Measurements from ENCODE around the gene ATP6V1B1. TPM values are rescaled to one million over a fixed set of nuclear protein-coding genes. Genes with fewer than 3 reads are reported as not detected.

Gene ATP6V1B1
- total and polyA plus RNA-seq, 3 experiments from 2014 or later, result not detected

DNA sequence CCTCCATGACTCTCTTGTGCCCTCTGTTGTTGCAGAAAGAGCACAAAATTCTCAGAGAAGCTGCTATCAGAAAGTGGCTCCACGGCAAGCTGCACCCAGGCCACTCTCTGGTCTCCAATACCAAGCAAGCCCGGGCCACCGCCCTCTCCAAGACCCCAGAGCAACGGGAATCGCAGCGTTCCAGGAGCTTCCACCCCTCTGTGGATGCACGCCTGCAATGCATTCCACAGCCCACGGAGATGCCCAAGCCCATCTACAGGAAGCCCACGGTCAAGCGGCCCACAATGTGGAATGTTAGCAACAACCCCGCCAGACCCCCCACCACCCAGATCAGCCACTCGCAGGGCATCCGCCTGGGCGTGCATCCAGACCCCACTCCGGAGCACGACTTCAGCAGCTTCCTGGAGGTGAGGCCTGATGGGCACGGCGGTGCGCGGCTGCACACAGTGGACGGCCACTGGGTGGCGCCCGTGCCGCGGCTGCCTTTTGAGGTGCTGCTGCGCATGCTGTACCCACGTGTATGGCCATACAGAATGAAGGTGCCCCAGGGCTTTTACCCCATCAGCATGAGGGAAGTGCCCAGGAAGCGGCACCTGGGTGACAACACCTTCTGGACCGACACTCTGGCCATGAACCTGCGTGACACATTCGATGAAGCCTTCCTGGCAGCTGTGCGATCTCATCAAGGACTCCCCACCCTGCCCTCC, 49.0 kb downstream of the ATP6V1B1 start:
- Mint-ChIP-seq H3K27ac (peak overlapping the region in 3 of 8 donors; percentile 24 to 70 (median 46)), H3K4me1 (peaks cover 20 to 23% (median 22%) of the 10 kb centered on the region in 3 donors), H3K27me3 (no peaks in the 10 kb centered on the region), H3K9me3 (no peaks in the 10 kb centered on the region), H3K36me3 (peaks cover 3 to 42% (median 12%) of the 10 kb centered on the region in 3 donors), H3K4me3 (peak overlapping the region in 3 of 7 donors; percentile 22 to 39 (median 23))
- POLR2A ChIA-PET, result no interaction called here
- Histone ChIP-seq H3K27ac (ENCODE audit: low read depth, low read length) (no peak overlapping the region), H3K9me3 (ENCODE audit: low read length) (no peaks in the 10 kb centered on the region), H3K4me3 (ENCODE audit: low read length) (no peak overlapping the region), H3K4me1 (ENCODE audit: insufficient read depth, low read length) (peaks cover 7% of the 10 kb centered on the region), H3K36me3 (ENCODE audit: insufficient read depth, low read length) (peaks cover 19% of the 10 kb centered on the region), H3K27me3 (ENCODE audit: insufficient read depth, low read length, poor library complexity, severe bottlenecking) (no peaks in the 10 kb centered on the region)
- peak; percentile 71 to 85 (median 74) for DNase-seq
- CTCF ChIA-PET, result interaction anchor here (0.9 to 9.0 kb wide), 11 partner anchors 8 to 146 kb away, joined by 3 to 89 read pairs (median 6); no protein-coding TSS in a partner anchor

DNA sequence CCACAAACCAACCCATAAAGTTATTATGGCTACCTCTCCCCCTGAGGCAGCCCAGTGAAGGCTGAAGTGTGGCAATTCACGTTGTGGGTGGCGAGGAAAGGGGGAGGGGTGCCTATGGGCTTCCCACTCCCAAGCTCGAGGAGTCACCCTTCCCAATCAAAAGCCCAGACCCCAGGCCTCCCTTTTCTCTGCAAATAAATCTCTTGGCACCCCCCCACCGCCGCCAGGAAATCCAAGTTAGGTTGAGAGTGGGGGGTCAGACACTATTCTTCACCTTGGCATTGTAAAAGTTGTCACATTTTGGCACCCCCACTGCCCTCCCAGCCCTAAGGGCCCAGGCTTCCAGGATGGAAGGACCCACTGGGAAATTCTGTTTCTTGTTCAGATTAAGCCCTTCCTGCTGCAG, 49.6 kb downstream of the ATP6V1B1 start:
- Histone ChIP-seq H3K27ac (ENCODE audit: low read depth, low read length) (no peak overlapping the region), H3K9me3 (ENCODE audit: low read length) (no peaks in the 10 kb centered on the region), H3K4me3 (ENCODE audit: low read length) (no peak overlapping the region), H3K27me3 (ENCODE audit: insufficient read depth, low read length, poor library complexity, severe bottlenecking) (no peaks in the 10 kb centered on the region), H3K36me3 (ENCODE audit: insufficient read depth, low read length) (peaks cover 25% of the 10 kb centered on the region), H3K4me1 (ENCODE audit: insufficient read depth, low read length) (peaks cover 7% of the 10 kb centered on the region)
- H3K4me1 Mint-ChIP-seq, result peaks cover 20 to 23% (median 22%) of the 10 kb centered on the region in 3 donors
- peak overlapping the region in 1 of 7 donors; percentile 82 for H3K4me3 Mint-ChIP-seq
- ChIA-PET POLR2A (no interaction called here), CTCF (interaction anchor here (1.1 to 9.0 kb wide), 6 partner anchors 8 to 22 kb away, joined by 4 to 89 read pairs (median 14); no protein-coding TSS in a partner anchor)
- peaks cover 3 to 47% (median 12%) of the 10 kb centered on the region in 3 donors for H3K36me3 Mint-ChIP-seq
- H3K27ac Mint-ChIP-seq, result peak overlapping the region in 1 of 8 donors; percentile 69
- H3K27me3 Mint-ChIP-seq, result no peaks in the 10 kb centered on the region
- DNase-seq, result peak in 1 of 5 donors; percentile 39
- H3K9me3 Mint-ChIP-seq, result no peaks in the 10 kb centered on the region

DNA sequence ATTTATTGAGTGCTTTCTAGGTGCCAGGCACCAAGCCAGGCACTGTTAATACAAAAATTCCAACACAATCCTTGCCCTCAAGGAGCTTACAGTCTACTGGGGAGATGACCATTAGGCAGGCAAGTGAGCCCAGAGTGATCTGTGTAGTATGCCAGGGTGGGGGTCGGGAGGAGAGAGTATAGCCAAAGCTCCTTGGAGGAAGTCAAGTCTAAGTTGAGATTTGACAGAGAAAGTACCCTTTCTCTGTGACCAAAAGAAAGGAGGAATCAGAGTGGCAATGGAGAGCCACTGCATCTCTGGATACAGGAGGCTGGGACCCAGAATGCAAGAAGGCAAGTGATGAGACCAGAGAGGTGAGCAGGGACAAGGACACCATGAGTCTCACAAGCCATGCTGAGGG, 50.3 kb downstream of the ATP6V1B1 start:
- ChIA-PET POLR2A (no interaction called here), CTCF (interaction anchor here (1.0 to 9.0 kb wide), 3 partner anchors 16 to 49 kb away, joined by 3 to 89 read pairs (median 46); no protein-coding TSS in a partner anchor)
- no peaks in the 10 kb centered on the region for H3K9me3 ChIP-seq (ENCODE audit: low read length)
- H3K27me3 ChIP-seq (ENCODE audit: insufficient read depth, low read length, poor library complexity, severe bottlenecking), result no peaks in the 10 kb centered on the region
- peaks cover 29% of the 10 kb centered on the region for H3K36me3 ChIP-seq (ENCODE audit: insufficient read depth, low read length)
- peaks cover 7% of the 10 kb centered on the region for H3K4me1 ChIP-seq (ENCODE audit: insufficient read depth, low read length)
- Mint-ChIP-seq H3K27me3 (no peaks in the 10 kb centered on the region), H3K36me3 (peaks cover 3 to 53% (median 12%) of the 10 kb centered on the region in 3 donors), H3K9me3 (no peaks in the 10 kb centered on the region), H3K4me3 (peak overlapping the region in 1 of 7 donors; percentile 46), H3K27ac (peak overlapping the region in 3 of 8 donors; percentile 31 to 83 (median 37)), H3K4me1 (peaks cover 23% of the 10 kb centered on the region in 3 donors)
- DNase-seq, result no peak
- no peak overlapping the region for H3K27ac ChIP-seq (ENCODE audit: low read depth, low read length)
- H3K4me3 ChIP-seq (ENCODE audit: low read length), result no peak overlapping the region

DNA sequence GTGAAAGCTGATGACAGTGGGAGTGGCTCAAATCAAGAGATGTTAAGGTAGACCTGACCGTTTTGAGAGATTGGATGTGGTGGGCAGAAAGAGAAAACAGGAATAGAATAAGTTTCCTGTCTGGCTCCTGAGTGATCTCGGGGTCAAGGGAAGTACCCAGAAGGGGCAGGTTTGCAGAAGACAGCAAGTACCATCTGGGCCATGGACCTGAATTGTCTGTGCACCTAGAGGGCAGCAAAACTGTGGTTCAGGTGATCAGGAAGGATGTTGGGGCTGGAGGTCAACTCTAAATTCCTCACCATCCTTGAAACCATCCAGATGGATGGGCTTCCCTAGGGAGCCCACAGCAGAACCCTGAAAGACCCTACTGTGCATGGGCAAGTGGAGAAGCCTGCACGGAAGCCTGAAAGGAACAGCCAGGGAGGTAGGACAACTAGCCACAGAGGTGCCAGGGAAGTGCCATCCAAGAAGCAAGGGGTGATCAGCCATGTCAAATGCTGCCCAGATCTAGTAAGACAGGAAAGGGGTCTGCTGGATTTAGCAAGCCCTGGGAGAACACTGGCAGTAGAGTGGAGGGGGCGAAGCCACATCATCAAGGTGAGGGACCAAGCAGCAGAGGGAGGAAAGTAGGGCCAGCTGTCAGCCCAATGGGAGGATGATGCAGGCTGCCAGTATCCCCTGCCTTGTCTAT, 50.9 kb downstream of the ATP6V1B1 start:
- Histone ChIP-seq H3K27me3 (ENCODE audit: insufficient read depth, low read length, poor library complexity, severe bottlenecking) (no peaks in the 10 kb centered on the region), H3K27ac (ENCODE audit: low read depth, low read length) (no peak overlapping the region), H3K4me3 (ENCODE audit: low read length) (no peak overlapping the region), H3K36me3 (ENCODE audit: insufficient read depth, low read length) (peaks cover 35% of the 10 kb centered on the region), H3K4me1 (ENCODE audit: insufficient read depth, low read length) (peaks cover 7% of the 10 kb centered on the region), H3K9me3 (ENCODE audit: low read length) (no peaks in the 10 kb centered on the region)
- H3K27ac Mint-ChIP-seq, result peak overlapping the region in 5 of 8 donors; percentile 37 to 85 (median 61)
- peak overlapping the region in 1 of 7 donors; percentile 46 for H3K4me3 Mint-ChIP-seq
- ChIA-PET POLR2A (no interaction called here), CTCF (interaction anchor here (1.0 to 9.0 kb wide), 4 partner anchors 15 to 50 kb away, joined by 3 to 89 read pairs (median 26); no protein-coding TSS in a partner anchor)
- no peaks in the 10 kb centered on the region for H3K9me3 Mint-ChIP-seq
- H3K27me3 Mint-ChIP-seq, result no peaks in the 10 kb centered on the region
- H3K36me3 Mint-ChIP-seq, result peaks cover 3 to 59% (median 10%) of the 10 kb centered on the region in 3 donors
- peak in 1 of 5 donors; percentile 33 for DNase-seq
- peaks cover 26 to 28% (median 28%) of the 10 kb centered on the region in 3 donors for H3K4me1 Mint-ChIP-seq

DNA sequence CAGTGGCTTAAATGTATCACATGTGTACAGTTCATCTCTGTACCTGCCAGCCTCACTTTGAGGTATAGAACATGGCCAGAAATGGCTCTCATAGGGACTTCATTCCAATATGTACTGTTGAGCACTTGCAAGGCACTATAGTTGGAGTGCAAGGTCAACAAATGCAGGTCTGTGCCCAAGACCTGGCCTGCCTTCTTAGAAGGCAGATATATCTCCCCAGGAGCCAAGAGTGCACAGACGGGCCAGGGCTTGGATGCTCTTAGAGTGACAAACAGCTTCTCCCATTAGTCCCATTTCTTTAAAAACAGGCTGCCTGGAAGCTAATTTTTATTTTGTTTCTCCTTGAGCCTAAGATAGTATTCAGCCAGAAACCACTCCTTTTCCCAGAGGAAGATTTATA, 51.7 kb downstream of the ATP6V1B1 start:
- no peaks in the 10 kb centered on the region for H3K27me3 ChIP-seq (ENCODE audit: insufficient read depth, low read length, poor library complexity, severe bottlenecking)
- no peaks in the 10 kb centered on the region for H3K9me3 ChIP-seq (ENCODE audit: low read length)
- Mint-ChIP-seq H3K4me1 (peaks cover 29 to 34% (median 29%) of the 10 kb centered on the region in 3 donors), H3K36me3 (peaks cover 3 to 62% (median 10%) of the 10 kb centered on the region in 3 donors), H3K27me3 (no peaks in the 10 kb centered on the region), H3K4me3 (no peak overlapping the region), H3K9me3 (no peaks in the 10 kb centered on the region), H3K27ac (peak overlapping the region in 2 of 8 donors; percentile 6 to 61)
- CTCF ChIA-PET, result interaction anchor here (1.1 kb wide), 1 partner anchor 14 kb away, joined by 5 read pairs; no protein-coding TSS in a partner anchor
- H3K4me1 ChIP-seq (ENCODE audit: insufficient read depth, low read length), result peaks cover 7% of the 10 kb centered on the region
- H3K4me3 ChIP-seq (ENCODE audit: low read length), result no peak overlapping the region
- H3K27ac ChIP-seq (ENCODE audit: low read depth, low read length), result no peak overlapping the region
- DNase-seq, result no peak
- POLR2A ChIA-PET, result no interaction called here
- H3K36me3 ChIP-seq (ENCODE audit: insufficient read depth, low read length), result peaks cover 36% of the 10 kb centered on the region

DNA sequence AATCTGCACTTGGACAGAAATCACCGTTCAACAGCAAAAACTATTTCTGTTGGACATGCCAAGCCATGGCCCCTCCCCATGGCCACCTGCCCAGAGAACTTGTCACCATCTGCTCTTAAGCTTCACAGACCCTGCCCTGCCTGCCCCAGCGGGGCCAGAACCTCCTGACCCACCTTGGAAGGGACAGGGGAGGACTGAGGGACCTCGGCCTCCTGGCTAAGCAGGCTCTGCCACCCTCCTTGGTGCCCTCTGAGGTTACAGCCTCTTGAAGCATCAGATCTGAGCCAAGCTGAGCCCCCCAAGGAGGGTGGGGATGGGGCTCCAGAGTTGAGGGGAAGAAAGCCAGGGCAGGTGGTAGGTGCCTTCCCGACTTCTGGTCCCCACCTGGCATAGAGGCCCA, 52.5 kb downstream of the ATP6V1B1 start:
- DNase-seq, result no peak
- no peaks in the 10 kb centered on the region for H3K9me3 ChIP-seq (ENCODE audit: low read length)
- peaks cover 31 to 41% (median 36%) of the 10 kb centered on the region in 3 donors for H3K4me1 Mint-ChIP-seq
- H3K4me1 ChIP-seq (ENCODE audit: insufficient read depth, low read length), result peaks cover 13% of the 10 kb centered on the region
- no peak overlapping the region for H3K4me3 ChIP-seq (ENCODE audit: low read length)
- H3K4me3 Mint-ChIP-seq, result no peak overlapping the region
- CTCF ChIA-PET, result no interaction called here
- peaks cover 36% of the 10 kb centered on the region for H3K36me3 ChIP-seq (ENCODE audit: insufficient read depth, low read length)
- H3K27ac Mint-ChIP-seq, result no peak overlapping the region
- H3K36me3 Mint-ChIP-seq, result peaks cover 3 to 66% (median 10%) of the 10 kb centered on the region in 3 donors
- H3K27me3 ChIP-seq (ENCODE audit: insufficient read depth, low read length, poor library complexity, severe bottlenecking), result no peaks in the 10 kb centered on the region
- H3K9me3 Mint-ChIP-seq, result no peaks in the 10 kb centered on the region
- no peak overlapping the region for H3K27ac ChIP-seq (ENCODE audit: low read depth, low read length)
- POLR2A ChIA-PET, result no interaction called here
- no peaks in the 10 kb centered on the region for H3K27me3 Mint-ChIP-seq

DNA sequence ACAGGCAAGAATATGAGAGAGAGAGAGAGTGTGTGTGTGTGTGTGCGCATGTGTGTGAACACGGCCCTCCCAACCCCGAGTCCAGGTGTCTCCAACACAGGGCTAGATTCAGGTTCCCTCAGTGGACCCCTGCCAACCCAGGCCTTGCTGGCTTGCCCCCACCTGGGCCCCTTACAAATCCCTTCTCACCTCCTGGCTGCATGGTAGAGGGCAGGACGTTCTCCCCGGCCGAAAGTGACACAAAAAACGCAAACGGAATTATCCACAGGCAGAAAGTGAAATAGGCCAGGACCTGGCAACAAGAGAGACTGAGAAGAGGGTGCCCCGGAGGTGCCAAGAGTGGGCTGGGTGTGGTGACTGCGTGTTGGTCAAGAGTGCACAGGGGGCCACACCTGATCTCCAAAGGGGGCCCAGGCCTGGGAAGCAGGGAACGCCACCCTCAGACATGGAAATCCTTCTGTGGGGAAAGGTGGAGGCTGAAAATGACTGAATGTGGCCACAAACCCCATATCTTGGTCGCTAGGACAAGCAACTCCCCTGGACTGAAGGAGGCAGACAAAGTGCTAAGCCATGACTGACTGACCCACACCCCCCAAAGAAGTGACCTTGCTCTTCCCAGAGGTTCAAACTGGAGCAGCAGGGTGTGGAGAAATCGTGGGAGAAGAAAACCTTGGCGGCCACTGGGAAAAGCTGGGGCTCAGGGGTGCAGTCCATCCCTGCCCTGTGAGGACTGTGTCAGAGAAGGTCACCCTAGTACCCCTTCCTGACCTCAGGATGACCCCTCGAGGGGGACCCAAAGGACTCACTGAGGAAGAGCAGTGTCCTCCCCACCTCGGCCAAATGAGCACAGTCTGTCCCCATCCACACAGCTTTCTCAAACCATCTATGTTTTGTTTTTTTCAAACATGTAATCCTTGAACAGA, 53.3 kb downstream of the ATP6V1B1 start:
- Histone ChIP-seq H3K4me1 (ENCODE audit: insufficient read depth, low read length) (peaks cover 21% of the 10 kb centered on the region), H3K27ac (ENCODE audit: low read depth, low read length) (no peak overlapping the region), H3K36me3 (ENCODE audit: insufficient read depth, low read length) (peaks cover 36% of the 10 kb centered on the region), H3K4me3 (ENCODE audit: low read length) (no peak overlapping the region), H3K27me3 (ENCODE audit: insufficient read depth, low read length, poor library complexity, severe bottlenecking) (no peaks in the 10 kb centered on the region), H3K9me3 (ENCODE audit: low read length) (no peaks in the 10 kb centered on the region)
- POLR2A ChIA-PET, result no interaction called here
- CTCF ChIA-PET, result interaction anchor here (1.2 kb wide), 1 partner anchor 41 kb away, joined by 4 read pairs; no protein-coding TSS in a partner anchor
- H3K4me3 Mint-ChIP-seq, result no peak overlapping the region
- H3K27me3 Mint-ChIP-seq, result no peaks in the 10 kb centered on the region
- H3K4me1 Mint-ChIP-seq, result peaks cover 39 to 49% (median 44%) of the 10 kb centered on the region in 3 donors
- peak overlapping the region in 2 of 8 donors; percentile 5 to 56 for H3K27ac Mint-ChIP-seq
- peaks cover 3 to 73% (median 10%) of the 10 kb centered on the region in 3 donors for H3K36me3 Mint-ChIP-seq
- H3K9me3 Mint-ChIP-seq, result no peaks in the 10 kb centered on the region
- DNase-seq, result no peak
